Cerebellar nuclear complex (tissue), 1 donor: ENCODE measurements around the gene CD163L1.

Source experiments
- DNase-seq, 2 experiments: peaks; one replicate each; lab custom pipeline; 2025; lab: John Stamatoyannopoulos, UW

CD163L1 gene

DNA sequence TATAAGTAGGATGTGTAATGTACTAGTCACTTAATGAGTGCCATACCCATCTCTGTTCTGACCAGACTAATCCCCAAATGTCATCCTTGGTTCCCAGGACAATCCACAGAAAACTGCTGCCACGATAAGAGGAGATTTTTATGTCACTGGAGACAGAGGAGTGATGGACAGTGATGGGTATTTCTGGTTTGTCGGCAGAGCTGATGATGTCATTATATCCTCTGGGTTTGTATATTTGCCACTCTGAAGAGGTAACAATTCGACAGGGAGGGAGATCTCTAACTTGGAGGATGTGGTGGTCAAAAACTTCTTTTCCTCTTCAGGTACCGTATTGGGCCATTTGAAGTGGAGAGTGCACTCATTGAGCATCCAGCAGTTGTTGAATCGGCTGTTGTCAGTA, 119.8 kb downstream of the CD163L1 start:
- no peak for DNase-seq

DNA sequence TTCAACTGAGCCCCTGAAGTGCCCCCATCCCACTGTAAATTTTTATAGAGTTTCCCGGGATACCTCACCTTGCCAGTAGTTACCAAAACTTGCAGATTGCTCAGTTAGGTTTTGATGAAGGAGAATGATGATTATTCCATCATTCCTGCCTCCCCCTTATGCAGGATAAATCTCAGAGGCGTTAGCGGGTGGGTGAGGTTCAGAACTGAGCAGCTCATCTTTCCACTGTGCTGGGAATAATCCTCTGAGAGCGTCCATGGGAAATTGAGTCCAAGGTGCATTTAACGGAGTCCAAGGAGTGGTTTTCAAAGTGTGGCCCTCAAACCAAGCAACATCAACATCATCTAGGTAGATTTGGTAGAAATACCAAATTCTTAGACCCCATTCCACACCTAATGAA, 121.4 kb downstream of the CD163L1 start:
- DNase-seq, result no peak

DNA sequence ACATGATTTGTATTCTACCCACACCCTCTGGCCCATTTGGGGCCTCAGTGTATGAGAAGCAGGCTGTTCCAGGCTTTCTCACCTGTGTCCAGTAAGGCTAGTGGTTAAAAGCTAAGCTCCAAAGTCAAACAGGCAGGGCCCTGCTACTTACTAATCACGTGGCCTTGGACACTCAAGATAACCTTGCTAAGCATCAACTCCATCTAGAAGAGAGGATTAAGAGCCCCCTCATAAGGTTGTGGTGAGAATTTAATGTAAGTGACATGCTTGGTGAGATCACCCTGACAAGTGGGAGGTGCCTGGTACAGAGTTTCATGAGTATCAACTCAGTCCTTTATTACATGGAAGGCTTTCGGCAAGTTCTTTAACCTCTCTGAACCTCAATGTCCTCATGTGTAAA, 122.3 kb downstream of the CD163L1 start:
- DNase-seq, result no peak

DNA sequence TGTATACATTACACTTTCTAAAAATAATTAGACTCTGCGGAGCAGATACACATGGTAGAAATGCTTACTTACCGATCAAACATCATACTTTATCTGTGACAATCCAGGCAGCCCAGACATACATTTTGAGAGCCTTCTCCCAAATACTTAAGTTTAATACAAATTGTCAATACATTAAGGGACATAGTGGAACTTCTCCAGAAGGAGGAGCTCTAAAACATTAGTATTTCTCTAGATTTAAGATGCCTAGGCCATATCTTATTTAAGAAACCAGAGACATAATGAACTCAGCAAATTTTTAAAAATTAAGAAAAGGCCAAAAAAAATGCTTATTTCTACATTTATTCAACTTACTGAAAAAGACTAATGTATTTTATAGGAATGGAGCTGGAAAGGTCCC, 124.0 kb downstream of the CD163L1 start:
- DNase-seq, result no peak

DNA sequence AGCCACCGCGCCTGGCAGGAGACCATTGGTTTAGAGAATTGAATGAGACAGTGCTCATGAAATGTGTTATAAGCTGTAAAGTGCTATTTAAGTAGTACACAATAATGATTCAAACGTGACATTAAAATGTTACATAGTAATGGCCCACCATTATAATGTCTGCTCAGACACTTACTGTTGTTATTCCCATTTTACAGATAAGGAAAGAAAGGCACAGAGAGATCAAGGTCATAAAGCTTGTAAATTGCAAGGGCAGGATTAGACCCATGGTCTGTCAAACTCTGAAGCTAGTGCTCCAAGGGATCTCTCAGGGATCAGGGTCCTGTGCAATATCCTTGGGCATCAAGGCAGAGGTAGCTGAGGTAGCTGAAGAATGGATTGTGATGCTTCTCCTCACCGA, 133.9 kb downstream of the CD163L1 start:
- no peak for DNase-seq
